Stimulated activated naive CD8-positive, alpha-beta T cell treated with anti-CD3 and anti-CD28 coated beads, Interleukin-15, Interleukin-2, amounts not matched to agents 100 ng/mL and 50 ng/mL, for 24 hours (primary cell): Measurements from ENCODE around the gene MYL12B.
"Not testable (repeated sequence)": the region's sequence is repeated elsewhere in the genome, so short reads cannot be mapped to it uniquely, and the experiment has no call there.

ENCODE experiments used
- H3K27ac Mint-ChIP-seq: one replicate; pipeline ENCODE4 v1.8.0; 2021; ENCODE audit warnings: mild to moderate bottlenecking, mixed read lengths
- H3K27me3 Mint-ChIP-seq: one replicate; pipeline ENCODE4 v1.8.0; 2021; ENCODE audit warnings: mixed read lengths
- H3K36me3 Mint-ChIP-seq: one replicate; pipeline ENCODE4 v1.8.0; 2021; ENCODE audit warnings: low read depth, mixed read lengths
- H3K4me1 Mint-ChIP-seq: one replicate; pipeline ENCODE4 v1.8.0; 2021; ENCODE audit warnings: low read depth, mixed read lengths
- H3K4me3 Mint-ChIP-seq: one replicate; pipeline ENCODE4 v1.8.0; 2021; ENCODE audit warnings: mild to moderate bottlenecking, mixed read lengths
- H3K9me3 Mint-ChIP-seq: one replicate; pipeline ENCODE4 v1.8.0; 2021; ENCODE audit warnings: mixed read lengths

Gene MYL12B

DNA sequence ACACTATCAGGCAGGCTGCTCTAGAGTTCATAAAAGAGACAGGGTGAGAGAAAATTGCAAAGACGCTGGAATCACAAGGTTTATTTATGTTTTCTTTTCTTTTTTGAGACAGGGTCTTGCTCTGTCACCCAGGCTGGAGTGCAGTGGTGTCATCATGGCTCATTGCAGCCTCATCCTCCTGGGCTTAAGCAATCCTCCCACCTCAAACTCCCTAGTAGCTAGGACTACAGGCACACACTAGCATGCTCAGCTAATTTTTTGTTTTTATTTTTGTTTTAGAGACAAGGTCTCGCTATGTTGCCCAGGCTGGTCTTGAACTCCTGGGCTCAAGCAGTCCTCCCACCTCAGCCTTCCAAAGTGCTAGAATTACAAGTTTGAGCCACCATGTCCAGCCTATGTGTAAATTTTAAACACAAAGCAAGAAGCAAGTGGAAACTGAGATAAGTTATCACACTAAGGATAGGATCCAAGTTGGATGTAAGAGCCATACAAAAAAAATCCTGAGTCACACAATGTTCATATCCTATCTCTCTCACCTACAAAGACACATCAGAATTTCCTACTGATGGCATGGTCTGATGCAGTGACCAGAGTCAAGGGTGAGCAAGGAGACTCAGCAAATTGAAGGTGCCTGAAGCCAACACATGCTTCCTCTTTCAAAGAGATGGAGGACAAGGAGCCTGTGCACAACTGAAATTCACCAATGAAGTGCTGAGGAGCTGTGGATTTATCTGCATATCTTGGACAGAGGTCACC lies 31.4 kb downstream of the MYL12B start:
- H3K4me3 Mint-ChIP-seq = no peak overlapping the region
- H3K4me1 Mint-ChIP-seq = peaks cover 3% of the 10 kb centered on the region
- peaks cover 6% of the 10 kb centered on the region for H3K36me3 Mint-ChIP-seq
- no peak overlapping the region for H3K27ac Mint-ChIP-seq
- H3K27me3 Mint-ChIP-seq = no peaks in the 10 kb centered on the region
- peaks cover 10% of the 10 kb centered on the region for H3K9me3 Mint-ChIP-seq

DNA sequence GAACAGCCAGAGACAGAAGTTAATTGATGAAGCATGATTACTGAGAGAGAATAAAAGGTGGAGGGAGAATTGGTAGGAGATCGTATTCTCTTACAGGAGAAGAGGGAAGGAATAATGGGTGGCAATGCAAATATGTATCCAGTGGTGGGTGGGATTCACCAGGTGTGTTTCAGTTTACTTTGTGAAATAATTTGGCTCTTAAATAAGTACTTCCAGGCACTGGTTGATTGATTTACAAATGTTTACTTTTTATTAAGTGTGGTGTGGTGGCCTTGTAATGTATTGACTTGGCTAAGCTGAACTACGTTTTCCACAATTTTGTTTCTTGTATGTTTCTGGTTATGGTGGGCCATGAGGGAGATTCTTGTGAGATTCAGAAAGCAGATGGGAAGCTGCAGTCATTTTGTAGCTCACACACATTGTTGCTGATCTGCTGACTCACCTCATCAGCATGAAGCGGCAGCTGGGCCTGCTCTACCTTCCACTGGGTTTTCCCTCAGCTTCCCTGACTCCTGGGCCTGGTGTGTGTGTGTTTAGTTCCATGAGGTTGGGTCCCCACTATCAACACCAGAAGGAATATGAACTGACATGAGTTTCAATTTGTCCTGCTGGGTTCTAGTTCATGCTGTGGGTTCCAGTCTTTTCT lies 32.6 kb downstream of the MYL12B start:
- peaks cover 6% of the 10 kb centered on the region for H3K36me3 Mint-ChIP-seq
- H3K27me3 Mint-ChIP-seq = peaks cover 10% of the 10 kb centered on the region
- peaks cover 10% of the 10 kb centered on the region for H3K9me3 Mint-ChIP-seq
- no peak overlapping the region for H3K27ac Mint-ChIP-seq
- peaks cover 3% of the 10 kb centered on the region for H3K4me1 Mint-ChIP-seq
- no peak overlapping the region for H3K4me3 Mint-ChIP-seq

DNA sequence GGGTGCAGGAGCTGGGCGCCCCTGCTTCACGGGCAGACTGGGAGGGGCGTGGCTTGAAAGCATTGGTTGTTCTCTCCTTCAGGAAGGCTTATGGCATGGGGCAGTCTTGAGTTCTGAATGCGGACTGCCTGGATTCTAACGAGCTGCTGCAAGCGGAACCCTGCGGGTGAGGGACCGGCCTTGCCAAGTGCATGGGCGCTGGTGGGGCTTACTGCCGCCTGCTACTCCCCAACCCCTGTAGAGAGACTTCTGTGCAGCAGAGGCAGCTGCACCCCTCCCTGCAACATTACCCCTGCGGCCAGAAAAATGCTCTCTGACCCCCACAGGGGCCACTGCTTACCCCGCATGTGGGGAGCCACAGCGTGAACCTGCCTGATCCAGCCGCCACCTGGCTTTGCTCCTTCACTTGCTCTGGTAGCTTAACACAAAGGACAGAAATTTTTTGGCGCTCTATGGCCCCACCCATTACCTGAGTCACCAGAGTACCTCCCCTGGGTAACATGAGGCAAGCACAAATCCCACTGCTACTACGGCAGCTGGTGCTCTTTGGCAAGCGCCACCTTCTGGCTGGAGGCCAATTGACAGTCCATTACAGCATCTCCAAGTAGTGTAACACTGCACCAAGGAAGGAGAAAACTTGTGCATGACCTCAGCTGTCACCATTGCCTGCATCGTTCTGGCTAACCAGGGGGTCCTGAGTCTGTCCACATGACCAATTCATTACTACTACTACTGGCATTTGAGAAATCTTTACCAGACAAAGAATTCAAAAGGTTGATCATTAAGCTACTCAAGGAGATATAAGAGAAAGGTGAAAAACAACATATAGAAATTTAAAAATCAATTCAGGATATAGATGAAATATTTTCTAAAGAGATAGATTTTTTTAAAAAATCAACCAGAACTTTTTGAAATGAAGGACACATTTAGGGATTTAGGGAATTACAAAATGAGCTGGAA lies 35.4 kb downstream of the MYL12B start:
- peaks cover 3% of the 10 kb centered on the region for H3K4me1 Mint-ChIP-seq
- H3K36me3 Mint-ChIP-seq = no peaks in the 10 kb centered on the region
- H3K27ac Mint-ChIP-seq = peak overlapping the region; percentile 74
- H3K27me3 Mint-ChIP-seq = peaks cover 34% of the 10 kb centered on the region
- H3K4me3 Mint-ChIP-seq = peak overlapping the region; percentile 92
- no peaks in the 10 kb centered on the region for H3K9me3 Mint-ChIP-seq

DNA sequence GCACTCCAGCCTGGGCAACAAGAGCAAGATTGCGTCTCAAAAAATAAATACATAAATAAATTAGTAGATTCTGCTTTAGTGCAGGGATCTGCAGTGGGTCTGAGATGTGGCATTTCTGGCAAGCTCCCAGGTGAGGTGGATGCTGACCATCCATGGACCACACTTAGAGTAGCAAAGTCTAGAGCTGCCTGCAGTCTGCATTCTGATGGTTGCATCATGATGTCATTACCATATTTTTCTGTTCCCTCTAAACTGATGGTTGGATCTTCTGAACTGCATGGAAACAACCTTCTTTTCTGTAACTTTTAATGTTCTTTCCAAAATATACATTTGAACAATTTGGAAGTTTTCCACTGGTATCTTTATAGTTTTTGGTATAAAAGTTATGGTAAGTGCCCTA lies 42.9 kb downstream of the MYL12B start:
- H3K36me3 Mint-ChIP-seq = no peaks in the 10 kb centered on the region
- H3K9me3 Mint-ChIP-seq = no peaks in the 10 kb centered on the region
- peaks cover 22% of the 10 kb centered on the region for H3K4me1 Mint-ChIP-seq
- peak overlapping the region; percentile 53 for H3K4me3 Mint-ChIP-seq
- H3K27me3 Mint-ChIP-seq = peaks cover 28% of the 10 kb centered on the region
- H3K27ac Mint-ChIP-seq = peak overlapping the region; percentile 90

DNA sequence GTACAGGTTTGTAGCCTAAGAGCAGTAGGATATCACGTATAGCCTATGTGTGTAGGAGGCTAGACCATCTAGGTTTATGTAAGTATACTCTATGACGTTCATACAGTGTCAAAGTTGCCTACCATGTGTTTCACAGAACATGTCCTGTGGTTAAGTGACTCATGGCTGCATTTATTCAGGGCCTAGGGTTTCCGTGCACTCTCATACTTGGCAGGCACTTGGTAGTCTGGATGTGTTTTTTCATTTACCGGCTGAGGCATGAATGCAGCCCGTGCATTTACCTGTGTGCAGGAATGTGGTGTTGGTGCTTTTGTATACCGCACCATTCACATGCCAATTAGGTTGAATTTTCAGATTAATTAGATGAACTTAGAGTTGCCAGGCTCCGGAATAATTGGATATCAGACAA lies 43.4 kb downstream of the MYL12B start:
- H3K27me3 Mint-ChIP-seq = peaks cover 24% of the 10 kb centered on the region
- H3K27ac Mint-ChIP-seq = peak overlapping the region; percentile 90
- H3K4me1 Mint-ChIP-seq = peaks cover 22% of the 10 kb centered on the region
- no peaks in the 10 kb centered on the region for H3K36me3 Mint-ChIP-seq
- peak overlapping the region; percentile 53 for H3K4me3 Mint-ChIP-seq
- H3K9me3 Mint-ChIP-seq = no peaks in the 10 kb centered on the region

DNA sequence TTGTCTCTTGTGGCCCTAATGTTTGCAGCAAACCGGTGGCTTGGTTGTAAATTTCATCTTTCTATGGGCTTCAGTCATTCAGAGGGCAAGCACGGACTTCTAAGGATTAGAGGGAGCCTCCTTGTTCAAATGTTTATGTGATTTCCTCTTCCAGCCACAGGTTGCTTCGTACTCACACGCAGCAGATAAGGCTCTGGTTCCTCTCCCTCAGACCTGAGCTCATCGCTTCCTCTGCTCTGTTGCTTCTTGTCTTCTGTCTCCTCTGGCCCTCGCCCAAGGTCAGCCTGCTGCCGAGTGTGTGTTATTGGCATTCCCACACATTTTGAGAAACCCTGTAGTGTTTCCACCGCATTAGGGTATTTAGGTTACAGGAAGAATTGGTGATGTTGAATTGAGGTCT lies 44.0 kb downstream of the MYL12B start:
- Mint-ChIP-seq H3K27me3 (peaks cover 19% of the 10 kb centered on the region), H3K9me3 (no peaks in the 10 kb centered on the region), H3K27ac (peak overlapping the region; percentile 90), H3K4me3 (peak overlapping the region; percentile 53), H3K4me1 (peaks cover 22% of the 10 kb centered on the region), H3K36me3 (no peaks in the 10 kb centered on the region)

DNA sequence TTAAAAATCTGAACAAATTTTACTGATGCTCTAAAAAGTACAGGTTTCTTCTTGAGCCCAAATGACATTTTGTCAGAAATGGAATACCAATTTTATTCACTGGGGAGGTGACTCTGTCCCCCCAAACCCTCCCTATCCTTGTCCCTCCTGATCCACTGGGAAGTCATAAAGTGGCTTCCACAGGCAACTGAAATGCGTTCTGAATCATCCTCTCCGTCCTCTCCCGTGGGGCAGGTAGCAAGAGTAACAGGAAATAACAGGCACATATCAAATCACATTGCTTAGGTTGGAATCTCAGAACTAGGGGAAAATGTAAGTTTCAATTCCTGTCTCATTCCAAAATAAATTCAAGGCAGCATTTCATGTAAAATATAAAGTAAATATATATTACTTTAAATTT lies 44.5 kb downstream of the MYL12B start:
- peaks cover 14% of the 10 kb centered on the region for H3K27me3 Mint-ChIP-seq
- H3K4me1 Mint-ChIP-seq = peaks cover 22% of the 10 kb centered on the region
- no peak overlapping the region for H3K4me3 Mint-ChIP-seq
- H3K9me3 Mint-ChIP-seq = no peaks in the 10 kb centered on the region
- no peaks in the 10 kb centered on the region for H3K36me3 Mint-ChIP-seq
- H3K27ac Mint-ChIP-seq = peak overlapping the region; percentile 90

DNA sequence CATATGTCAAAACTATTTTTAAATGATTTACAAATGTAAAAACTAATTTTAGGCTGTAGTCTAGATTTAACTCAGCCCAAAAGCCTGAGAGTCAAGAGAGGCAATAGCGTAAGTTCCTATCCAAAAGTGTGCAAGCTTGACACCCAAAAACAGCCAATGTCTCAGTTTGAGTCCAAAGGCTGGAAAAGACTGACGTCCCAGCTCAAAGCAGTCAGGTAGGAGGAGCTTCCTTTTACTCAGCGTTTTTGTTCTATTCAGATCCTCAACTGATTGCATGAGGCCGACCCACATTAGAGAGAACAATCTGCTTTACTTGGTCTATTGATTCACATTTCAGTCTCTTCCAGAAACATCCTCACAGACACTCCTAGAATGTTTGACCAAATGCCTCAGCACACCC lies 51.8 kb downstream of the MYL12B start:
- H3K4me1 Mint-ChIP-seq = no peaks in the 10 kb centered on the region
- no peak overlapping the region for H3K4me3 Mint-ChIP-seq
- no peaks in the 10 kb centered on the region for H3K9me3 Mint-ChIP-seq
- H3K27ac Mint-ChIP-seq = no peak overlapping the region
- no peaks in the 10 kb centered on the region for H3K36me3 Mint-ChIP-seq
- H3K27me3 Mint-ChIP-seq = no peaks in the 10 kb centered on the region

DNA sequence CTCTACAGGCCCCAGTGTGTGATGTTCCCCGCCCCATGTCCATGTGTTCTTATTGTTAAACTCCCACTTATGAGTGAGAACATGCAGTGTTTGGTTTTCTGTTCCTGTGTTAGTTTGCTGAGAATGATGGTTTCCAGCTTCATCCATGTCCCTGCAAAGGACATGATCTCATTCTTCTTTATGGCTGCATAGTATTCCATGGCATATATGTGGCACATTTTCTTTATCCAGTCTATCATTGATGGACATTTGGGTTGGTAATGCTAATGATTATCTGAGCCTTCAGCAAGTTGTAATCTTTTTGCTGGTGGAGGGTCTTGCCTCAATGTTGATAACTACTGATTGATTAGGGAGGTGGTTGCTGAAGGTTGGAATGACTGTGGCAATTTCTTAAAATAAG lies 53.4 kb downstream of the MYL12B start:
- not testable (repeated sequence) for H3K4me3 Mint-ChIP-seq, H3K27me3 Mint-ChIP-seq, H3K27ac Mint-ChIP-seq, H3K36me3 Mint-ChIP-seq, H3K9me3 Mint-ChIP-seq, H3K4me1 Mint-ChIP-seq

DNA sequence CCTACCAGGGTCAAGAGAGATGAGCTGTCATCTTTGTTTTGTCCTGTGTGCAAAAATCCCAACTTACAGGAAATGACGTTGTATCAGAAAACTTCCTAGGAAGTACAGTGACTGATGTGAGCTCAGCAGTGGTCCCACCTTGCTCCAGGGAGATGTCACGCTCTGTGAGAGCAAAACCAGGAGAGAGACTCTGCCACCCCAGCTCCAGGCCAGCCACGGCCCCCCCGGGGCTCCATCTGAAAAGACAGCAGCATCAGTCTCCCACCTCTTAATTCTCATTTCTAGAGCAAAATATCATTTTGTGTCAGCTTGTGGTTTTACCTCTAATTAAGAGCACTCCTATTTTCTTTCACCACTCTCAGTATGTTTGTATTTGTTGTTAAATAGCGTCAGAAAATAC lies 57.5 kb downstream of the MYL12B start:
- Mint-ChIP-seq H3K4me1 (peaks cover 11% of the 10 kb centered on the region), H3K36me3 (no peaks in the 10 kb centered on the region), H3K27ac (no peak overlapping the region), H3K27me3 (peaks cover 5% of the 10 kb centered on the region), H3K4me3 (no peak overlapping the region), H3K9me3 (no peaks in the 10 kb centered on the region)

DNA sequence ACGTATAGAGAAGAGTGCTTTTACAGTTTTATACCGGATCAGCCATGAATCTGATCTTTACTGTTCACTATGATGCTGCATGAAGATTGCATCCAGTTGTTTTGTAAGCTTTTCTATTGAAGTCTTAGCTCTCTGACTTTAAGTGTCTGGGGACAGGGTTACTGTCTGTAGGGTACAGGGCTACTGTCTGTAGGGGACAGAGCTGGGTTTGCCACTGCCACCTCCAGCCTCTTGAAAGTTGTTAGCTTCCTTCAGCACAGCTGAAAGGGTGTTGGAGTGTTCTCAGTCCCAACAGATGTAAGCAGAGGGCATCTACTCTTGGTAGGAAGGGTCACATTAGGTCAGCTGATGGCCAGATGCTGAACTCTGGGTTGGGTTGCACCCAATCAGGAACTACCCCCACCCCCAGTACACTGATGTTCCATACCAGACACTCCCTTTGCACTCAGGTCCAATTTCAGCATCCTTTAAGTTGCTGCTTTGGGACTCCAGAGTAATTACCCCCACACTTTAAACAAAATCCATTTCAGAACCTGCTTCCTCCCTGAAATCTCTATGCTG lies 58.0 kb downstream of the MYL12B start:
- H3K4me1 Mint-ChIP-seq = peaks cover 11% of the 10 kb centered on the region
- H3K36me3 Mint-ChIP-seq = no peaks in the 10 kb centered on the region
- no peak overlapping the region for H3K27ac Mint-ChIP-seq
- H3K4me3 Mint-ChIP-seq = no peak overlapping the region
- no peaks in the 10 kb centered on the region for H3K9me3 Mint-ChIP-seq
- peaks cover 5% of the 10 kb centered on the region for H3K27me3 Mint-ChIP-seq

DNA sequence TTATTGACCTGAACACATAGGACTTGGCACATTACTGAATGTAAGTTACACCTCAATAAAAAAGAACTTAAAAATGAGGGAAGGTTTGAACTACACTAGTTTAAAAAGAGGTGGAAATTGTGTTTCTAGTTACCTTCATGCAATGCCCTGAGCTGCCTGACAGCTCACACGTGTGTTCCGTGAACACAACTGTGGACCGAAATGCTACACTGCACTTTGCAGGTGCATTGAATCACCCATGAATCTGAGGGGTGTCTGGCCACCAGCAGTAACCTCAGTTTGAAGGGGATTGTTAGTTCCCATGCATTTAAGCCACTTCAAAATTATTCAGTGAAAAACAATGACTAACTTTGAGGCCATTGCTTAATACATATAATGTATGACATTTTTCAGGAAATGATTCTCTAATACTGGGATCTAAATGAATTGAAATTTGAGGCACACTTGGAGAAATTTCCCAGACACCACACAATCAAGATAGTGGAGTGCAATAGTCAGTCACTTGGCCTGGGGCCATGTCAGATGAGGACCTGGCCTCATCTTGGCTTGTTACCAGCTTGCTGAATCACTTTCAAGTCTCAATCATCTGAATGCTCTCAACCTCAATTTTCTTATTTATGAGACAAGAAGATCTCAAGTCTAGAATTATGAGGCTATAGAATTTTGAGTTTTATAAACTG lies 59.3 kb downstream of the MYL12B start:
- H3K4me1 Mint-ChIP-seq = peaks cover 11% of the 10 kb centered on the region
- H3K9me3 Mint-ChIP-seq = no peaks in the 10 kb centered on the region
- H3K4me3 Mint-ChIP-seq = no peak overlapping the region
- no peak overlapping the region for H3K27ac Mint-ChIP-seq
- H3K27me3 Mint-ChIP-seq = peaks cover 5% of the 10 kb centered on the region
- H3K36me3 Mint-ChIP-seq = no peaks in the 10 kb centered on the region

DNA sequence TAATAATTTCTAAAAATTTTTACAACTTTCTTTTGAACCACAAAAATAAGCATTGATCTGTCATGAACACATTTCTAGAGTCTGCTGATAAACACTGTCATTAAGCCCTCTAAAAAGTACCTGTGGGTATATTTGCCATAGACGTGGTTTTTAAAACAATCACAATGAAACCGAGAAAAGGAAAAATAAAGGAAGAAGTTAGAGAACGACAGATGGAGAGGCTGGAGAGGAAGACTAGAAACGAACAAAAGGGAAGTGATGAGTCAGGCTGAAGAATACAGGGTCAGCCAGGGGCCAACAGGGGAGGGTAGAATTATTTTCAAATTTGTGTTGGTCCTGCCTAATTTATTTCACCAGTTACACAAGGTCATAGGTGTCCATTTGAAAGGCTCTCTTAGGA lies 62.0 kb downstream of the MYL12B start:
- H3K27ac Mint-ChIP-seq = no peak overlapping the region
- no peaks in the 10 kb centered on the region for H3K9me3 Mint-ChIP-seq
- no peaks in the 10 kb centered on the region for H3K36me3 Mint-ChIP-seq
- H3K4me1 Mint-ChIP-seq = peaks cover 11% of the 10 kb centered on the region
- peaks cover 5% of the 10 kb centered on the region for H3K27me3 Mint-ChIP-seq
- H3K4me3 Mint-ChIP-seq = no peak overlapping the region
